Measurements from ENCODE around the gene TMEM131L. TPM values are rescaled to one million over a fixed set of nuclear protein-coding genes. Genes with fewer than 3 reads are reported as not detected.

Gene TMEM131L
- total and polyA plus RNA-seq, 2 donors (not counting 3 experiments of a cell fraction or from before 2014, with no cell fraction given), result 7.7 to 21.2 TPM

DNA sequence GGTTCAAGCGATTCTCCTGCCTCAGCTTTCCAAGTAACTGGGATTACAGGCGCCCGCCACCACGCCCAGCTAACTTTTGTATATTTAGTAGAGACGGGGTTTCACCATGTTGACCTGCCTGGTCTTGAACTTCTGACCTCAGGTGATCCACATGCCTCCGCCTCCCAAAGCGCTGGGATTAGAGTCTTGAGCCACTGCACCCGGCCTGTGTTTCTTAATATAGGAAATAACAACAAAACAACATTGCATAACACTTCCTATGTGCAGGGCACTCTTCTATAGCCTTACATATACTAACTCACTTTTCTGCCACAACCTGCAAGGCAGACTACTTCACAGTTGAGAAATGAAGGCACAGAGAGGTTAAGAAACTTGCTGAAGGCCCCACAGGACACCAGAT is 12.8 kb upstream of the TMEM131L start:
- dilution Hi-C loops (cut with MboI; ENCODE audit: extremely low pct_ligation_motif_present, low sequenced_read_pairs), result no loop called here
- BruUV-seq (replicated peaks), result no TSS peak
- CTCF ChIA-PET, result no interaction called here

More for the DNA sequence above, 12.8 kb upstream of the TMEM131L start:
- no peak overlapping the region for H3K9ac ChIP-seq (replicated peaks; ENCODE audit: extremely low read depth, insufficient read depth, low read length)
- POLR2A ChIA-PET, result no interaction called here
- H3K79me2 ChIP-seq (ENCODE audit: control insufficient read depth, insufficient read depth, low read length), result no peaks in the 10 kb centered on the region
- no peaks in the 10 kb centered on the region for H3K36me3 ChIP-seq (ENCODE audit: control insufficient read depth in 2 of 2, extremely low read depth in 1 of 2, insufficient read depth in 2 of 2, low read length in 2 of 2)
- no peaks in the 10 kb centered on the region for H4K20me1 ChIP-seq (replicated peaks; ENCODE audit: control insufficient read depth, extremely low read depth, insufficient read depth, low read length)
- H3K27me3 ChIP-seq (ENCODE audit: control insufficient read depth in 2 of 2, insufficient read depth in 2 of 2, low read length in 2 of 2), result no peaks in the 10 kb centered on the region
- FAIRE-seq (no peak), DNase-seq (ENCODE audit: low read depth, low spot score) (no peak)
- intact Hi-C loops (cut with micrococcal nuclease), result loop anchor here (5.0 kb wide), 1 partner anchor 51 kb away; no protein-coding TSS in a partner anchor
- no peak overlapping the region for H3K4me3 ChIP-seq (replicated peaks in 1 of 3; ENCODE audit: insufficient read depth in 1 of 3, low read depth in 1 of 3, low read length in 3 of 3)
- peaks cover 9% of the 10 kb centered on the region for H3K4me1 ChIP-seq (ENCODE audit: control insufficient read depth, extremely low read depth, insufficient read depth, low read length)
- no peaks in the 10 kb centered on the region for H3K9me3 ChIP-seq (replicated peaks; ENCODE audit: control insufficient read depth, insufficient read depth, low read length)
- H3K27ac ChIP-seq (ENCODE audit: insufficient read depth, low read depth, low read length), result no peak overlapping the region
- TF ChIP-seq POLR2A (IDR thresholded peaks at IDR 0.05; ENCODE audit: low read depth, low read length) (no peak), POLR2AphosphoS5 (IDR thresholded peaks at IDR 0.05; ENCODE audit: insufficient read depth, low read depth, low read length) (no peak), MYC (IDR thresholded peaks at IDR 0.05; ENCODE audit: low read depth, low read length) (no peak), GATA2 (IDR thresholded peaks at IDR 0.05; ENCODE audit: insufficient read depth, insufficient read length, low read depth, low read length) (no peak), EZH2 (IDR thresholded peaks at IDR 0.05; ENCODE audit: borderline replicate concordance, low read depth, low read length, severe bottlenecking) (no peak), JUN (IDR thresholded peaks at IDR 0.05; ENCODE audit: borderline replicate concordance, insufficient read depth, insufficient read length, low read depth) (no peak), FOS (IDR thresholded peaks at IDR 0.05; ENCODE audit: borderline replicate concordance, insufficient read depth, low read length) (no peak)
- TF ChIP-seq, protein P1, sequence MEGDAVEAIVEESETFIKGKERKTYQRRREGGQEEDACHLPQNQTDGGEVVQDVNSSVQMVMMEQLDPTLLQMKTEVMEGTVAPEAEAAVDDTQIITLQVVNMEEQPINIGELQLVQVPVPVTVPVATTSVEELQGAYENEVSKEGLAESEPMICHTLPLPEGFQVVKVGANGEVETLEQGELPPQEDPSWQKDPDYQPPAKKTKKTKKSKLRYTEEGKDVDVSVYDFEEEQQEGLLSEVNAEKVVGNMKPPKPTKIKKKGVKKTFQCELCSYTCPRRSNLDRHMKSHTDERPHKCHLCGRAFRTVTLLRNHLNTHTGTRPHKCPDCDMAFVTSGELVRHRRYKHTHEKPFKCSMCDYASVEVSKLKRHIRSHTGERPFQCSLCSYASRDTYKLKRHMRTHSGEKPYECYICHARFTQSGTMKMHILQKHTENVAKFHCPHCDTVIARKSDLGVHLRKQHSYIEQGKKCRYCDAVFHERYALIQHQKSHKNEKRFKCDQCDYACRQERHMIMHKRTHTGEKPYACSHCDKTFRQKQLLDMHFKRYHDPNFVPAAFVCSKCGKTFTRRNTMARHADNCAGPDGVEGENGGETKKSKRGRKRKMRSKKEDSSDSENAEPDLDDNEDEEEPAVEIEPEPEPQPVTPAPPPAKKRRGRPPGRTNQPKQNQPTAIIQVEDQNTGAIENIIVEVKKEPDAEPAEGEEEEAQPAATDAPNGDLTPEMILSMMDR (IDR thresholded peaks at IDR 0.05; ENCODE audit: extremely low read depth in 1 of 2, insufficient read depth in 1 of 2, low read depth in 1 of 2, low read length in 2 of 2), result no peak
- TF ChIP-seq, protein P2, sequence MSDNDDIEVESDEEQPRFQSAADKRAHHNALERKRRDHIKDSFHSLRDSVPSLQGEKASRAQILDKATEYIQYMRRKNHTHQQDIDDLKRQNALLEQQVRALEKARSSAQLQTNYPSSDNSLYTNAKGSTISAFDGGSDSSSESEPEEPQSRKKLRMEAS (IDR thresholded peaks at IDR 0.05; ENCODE audit: insufficient read depth, insufficient read length), result no peak
- H3K9me1 ChIP-seq (replicated peaks; ENCODE audit: control insufficient read depth, extremely low read depth, insufficient read depth, low read length), result no peaks in the 10 kb centered on the region
- no peak overlapping the region for H3K4me2 ChIP-seq (ENCODE audit: insufficient read depth, low read length)
- no peak overlapping the region for H2AFZ ChIP-seq (ENCODE audit: low read depth, low read length)

Measured in endothelial cell of umbilical vein (primary cell).